ENCODE results near the gene ENO1.
"Not testable (repeated sequence)": the region's sequence is repeated elsewhere in the genome, so short reads cannot be mapped to it uniquely, and the experiment has no call there.

GRCh38 chr1:8818789-8819188, 59.7 kb downstream of the ENO1 start:
- TF ChIP-seq CTCF, POLR2A (IDR thresholded peaks at IDR 0.05): not testable (repeated sequence)
